HCT116 (cell line): ENCODE measurements around the gene SHROOM3.

Experiments used
- EGR1 ChIP-seq: IDR thresholded peaks from 2 replicates; pipeline ENCODE4 v1.6.1; 2012; ENCODE audit warnings: low read depth
- POLR2A ChIP-seq: IDR thresholded peaks from 2 replicates; pipeline ENCODE4 v1.7.0; 2011; ENCODE audit warnings: borderline replicate concordance; ENCODE audit not compliant: insufficient read depth, insufficient read length; ENCODE audit errors: extremely low read depth
- TF ChIP-seq, protein P1 (sequence below), 3 experiments: fragments of 200-600 bp in 1 of 3; sonication (generic) in 1 of 3; IDR thresholded peaks in 2 of 3; conservative IDR thresholded peaks in 1 of 3; 2 replicates each; pipeline ENCODE4 v1.5.1; 2012 to 2017; ENCODE audit warnings: low read depth in 2 of 3, low read length in 2 of 3, antibody characterized with exemption in 1 of 3, borderline replicate concordance in 1 of 3, control low read depth in 1 of 3, mild to moderate bottlenecking in 1 of 3, mixed read lengths in 1 of 3, mixed run types in 1 of 3, moderate library complexity in 1 of 3; ENCODE audit not compliant: insufficient read depth in 1 of 3

DNA sequence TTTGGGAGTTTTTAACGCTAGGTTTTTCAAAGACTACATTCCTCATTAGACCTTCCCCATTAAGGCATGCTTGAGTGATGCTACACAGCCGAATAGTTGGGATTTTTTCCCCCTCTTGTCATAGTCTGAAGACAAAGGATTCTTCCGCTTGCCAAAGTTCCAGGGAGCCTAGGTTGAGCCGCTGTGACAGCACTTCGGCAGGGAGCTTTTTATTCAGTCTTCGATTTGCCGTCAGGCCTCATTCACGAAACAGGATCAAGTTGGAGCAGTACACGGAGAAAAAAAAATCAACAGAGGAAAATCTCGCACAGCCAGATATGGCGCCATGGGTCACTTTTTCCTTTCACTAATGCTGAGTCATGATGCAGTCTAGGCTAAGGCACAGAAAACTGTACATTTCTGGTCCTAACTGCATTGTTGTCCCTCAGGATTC is 24.3 kb downstream of the SHROOM3 start:
- TF ChIP-seq, protein P1, sequence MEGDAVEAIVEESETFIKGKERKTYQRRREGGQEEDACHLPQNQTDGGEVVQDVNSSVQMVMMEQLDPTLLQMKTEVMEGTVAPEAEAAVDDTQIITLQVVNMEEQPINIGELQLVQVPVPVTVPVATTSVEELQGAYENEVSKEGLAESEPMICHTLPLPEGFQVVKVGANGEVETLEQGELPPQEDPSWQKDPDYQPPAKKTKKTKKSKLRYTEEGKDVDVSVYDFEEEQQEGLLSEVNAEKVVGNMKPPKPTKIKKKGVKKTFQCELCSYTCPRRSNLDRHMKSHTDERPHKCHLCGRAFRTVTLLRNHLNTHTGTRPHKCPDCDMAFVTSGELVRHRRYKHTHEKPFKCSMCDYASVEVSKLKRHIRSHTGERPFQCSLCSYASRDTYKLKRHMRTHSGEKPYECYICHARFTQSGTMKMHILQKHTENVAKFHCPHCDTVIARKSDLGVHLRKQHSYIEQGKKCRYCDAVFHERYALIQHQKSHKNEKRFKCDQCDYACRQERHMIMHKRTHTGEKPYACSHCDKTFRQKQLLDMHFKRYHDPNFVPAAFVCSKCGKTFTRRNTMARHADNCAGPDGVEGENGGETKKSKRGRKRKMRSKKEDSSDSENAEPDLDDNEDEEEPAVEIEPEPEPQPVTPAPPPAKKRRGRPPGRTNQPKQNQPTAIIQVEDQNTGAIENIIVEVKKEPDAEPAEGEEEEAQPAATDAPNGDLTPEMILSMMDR (IDR thresholded peaks at IDR 0.05 in 2 of 3, conservative IDR thresholded peaks at IDR 0.05 in 1 of 3; ENCODE audit: borderline replicate concordance in 1 of 3, insufficient read depth in 1 of 3, low read depth in 2 of 3, low read length in 2 of 3), result no peak
- TF ChIP-seq POLR2A (peak; percentile 10), EGR1 (no peak)
